GM12865 (cell line): ENCODE data around the gene PRICKLE2.

Experiments used
- DNase-seq: peaks from one replicate; pipeline ENCODE4 v3.0.0; 2010; ENCODE audit warnings: low read depth
- H3K4me3 ChIP-seq: 2 replicates; pipeline ENCODE4 v1.5.1; 2011; ENCODE audit warnings: mild to moderate bottlenecking, low read depth, low read length, control low read depth
- CTCF ChIP-seq: IDR thresholded peaks from 2 replicates; pipeline ENCODE4 v1.5.1; 2011; ENCODE audit warnings: low read length, control low read depth, low read depth, inconsistent platforms; ENCODE audit not compliant: insufficient read depth; ENCODE audit errors: missing control alignments

The PRICKLE2 gene

DNA sequence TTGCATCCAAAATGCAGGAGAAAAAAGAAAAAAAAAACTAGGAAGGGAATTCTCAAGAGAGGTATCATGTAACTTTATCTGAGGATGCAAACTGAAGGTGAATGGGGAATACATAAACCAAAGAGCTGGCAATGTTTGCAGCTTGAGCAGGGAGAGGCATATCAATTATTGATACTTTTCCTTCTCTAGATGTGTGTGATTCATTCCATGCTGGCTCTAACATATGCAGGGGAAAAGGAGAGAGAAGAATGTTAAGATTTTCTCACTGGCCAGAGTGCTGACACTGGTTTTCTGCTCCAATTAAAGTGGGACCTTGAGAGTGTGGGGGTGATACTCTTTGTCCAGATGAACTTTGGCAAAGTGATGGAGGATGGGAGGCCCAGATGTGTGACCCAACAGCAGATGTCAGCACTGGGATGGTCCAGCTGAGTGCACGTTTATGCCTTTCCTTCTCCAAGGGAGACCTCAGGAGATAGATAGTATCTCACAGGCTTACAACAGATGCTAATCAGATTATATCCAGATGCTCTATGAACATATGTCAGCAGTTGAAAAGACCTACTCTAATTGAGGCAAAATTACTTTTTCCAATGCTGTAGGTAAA, 152.0 kb downstream of the PRICKLE2 start:
- no peak overlapping the region for H3K4me3 ChIP-seq
- TF ChIP-seq CTCF, result no peak
- DNase-seq, result no peak

DNA sequence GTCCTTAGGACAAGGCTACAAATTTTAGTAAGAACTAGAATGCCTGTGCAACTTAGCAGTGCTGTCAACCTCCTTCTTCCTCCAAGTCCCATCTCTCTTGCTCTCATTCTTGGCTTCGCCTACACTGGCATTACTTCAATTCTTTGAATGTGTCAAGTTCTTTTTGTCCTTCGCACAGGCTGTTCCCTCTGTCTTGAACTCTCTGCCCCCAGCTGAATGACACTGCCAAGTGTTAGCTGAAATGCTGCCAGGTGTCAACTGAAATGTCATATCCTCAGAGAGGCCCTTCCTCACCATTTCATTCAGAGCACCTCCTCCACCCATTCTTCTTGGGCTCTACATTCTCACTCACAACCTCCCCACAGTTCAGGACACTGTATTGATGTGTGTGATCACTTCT, 153.1 kb downstream of the PRICKLE2 start:
- H3K4me3 ChIP-seq, result no peak overlapping the region
- no peak for TF ChIP-seq CTCF
- DNase-seq, result no peak

DNA sequence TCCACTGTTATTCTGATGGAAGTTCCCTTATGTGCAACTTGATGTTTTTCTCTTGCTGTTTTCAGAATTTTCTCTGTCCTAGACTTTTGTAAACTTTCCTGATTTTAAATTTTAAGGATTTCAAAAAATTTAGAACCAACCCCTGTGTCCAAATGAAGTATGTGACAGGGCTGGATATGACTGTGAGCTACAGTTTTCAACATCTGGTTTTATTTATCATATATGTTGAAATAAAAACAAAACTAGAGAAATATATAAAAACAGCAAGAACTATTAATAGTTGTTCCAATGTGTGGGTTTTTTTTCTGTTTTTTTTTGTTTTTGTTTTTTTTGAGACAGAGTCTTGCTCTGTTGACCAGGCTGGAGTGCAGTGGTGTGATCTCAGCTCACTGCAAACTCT, 154.6 kb downstream of the PRICKLE2 start:
- TF ChIP-seq CTCF, result no peak
- no peak for DNase-seq
- H3K4me3 ChIP-seq, result no peak overlapping the region

- no peak for TF ChIP-seq CTCF
- no peak for DNase-seq
- H3K4me3 ChIP-seq, result no peak overlapping the region
These were observed 157.5 kb downstream of the PRICKLE2 start for GRCh38 chr3:64067506-64068346.

DNA sequence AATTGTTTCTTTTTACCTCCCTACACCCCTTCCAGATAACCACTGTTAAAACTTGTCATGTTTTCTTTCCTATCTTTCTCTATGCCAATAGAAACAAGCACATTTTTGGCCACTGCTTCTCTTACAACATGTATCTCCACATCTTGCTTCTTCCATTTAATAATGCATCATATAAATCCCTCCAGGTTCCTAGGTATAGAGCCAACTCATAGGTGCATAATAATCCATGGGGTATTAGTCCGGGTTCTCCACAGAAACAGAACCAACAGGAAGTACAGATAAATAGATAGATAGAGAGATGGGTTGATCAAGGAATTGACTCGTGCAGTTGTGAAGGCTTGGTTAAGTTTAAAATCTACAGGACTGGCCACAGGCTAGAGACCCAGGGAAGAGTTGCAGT, 160.5 kb downstream of the PRICKLE2 start:
- no peak for TF ChIP-seq CTCF
- DNase-seq, result no peak
- H3K4me3 ChIP-seq, result no peak overlapping the region

GRCh38 chr3:64063983-64064438, 161.3 kb downstream of the PRICKLE2 start:
- TF ChIP-seq CTCF, result no peak
- DNase-seq, result no peak
- H3K4me3 ChIP-seq, result no peak overlapping the region
